ENCODE measurements around the gene PNP.

DNA sequence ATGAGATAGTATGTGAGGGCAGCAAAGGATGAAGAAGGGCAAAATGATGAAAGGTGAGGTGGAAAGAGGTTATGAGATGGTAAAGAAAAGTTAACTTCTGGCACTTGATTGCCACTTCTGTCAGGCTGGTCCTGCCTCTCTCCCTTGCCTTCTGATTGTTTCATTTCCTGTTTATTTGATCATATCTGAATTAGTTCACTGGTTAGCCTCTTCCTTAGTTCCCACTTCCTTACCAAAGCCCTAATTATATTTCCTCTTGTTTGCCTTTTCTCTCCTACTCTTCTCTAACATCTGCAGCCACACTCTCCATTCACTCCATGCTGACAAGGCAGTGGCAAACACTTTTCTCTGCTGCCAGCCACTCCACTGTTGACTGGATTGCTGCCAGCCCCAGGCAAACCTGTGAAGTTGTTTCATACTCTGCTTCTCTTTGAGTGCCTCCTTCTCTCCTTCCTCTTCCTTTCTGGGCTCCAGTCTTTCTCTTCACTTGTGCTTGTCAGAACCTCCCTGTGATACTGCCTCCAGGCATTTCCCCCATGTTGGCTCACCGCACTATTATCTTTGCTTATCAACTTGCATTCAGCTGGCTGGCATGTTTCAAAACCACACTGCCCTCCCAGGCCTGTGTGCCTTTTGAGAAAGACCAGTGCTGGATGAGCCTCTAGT, 8.1 kb downstream of the PNP start:
- TF ChIP-seq SMC3 (conservative IDR thresholded peaks at IDR 0.05; ENCODE audit: poor library complexity) (no peak), EZH2 (IDR thresholded peaks at IDR 0.05; ENCODE audit: borderline replicate concordance, insufficient read depth, low read length, poor library complexity, severe bottlenecking) (no peak), POLR2AphosphoS5 (IDR thresholded peaks at IDR 0.05) (no peak), RAD21 (conservative IDR thresholded peaks at IDR 0.05) (no peak), TAF1 (IDR thresholded peaks at IDR 0.05; ENCODE audit: low read depth) (no peak)
- TF ChIP-seq, protein P1, sequence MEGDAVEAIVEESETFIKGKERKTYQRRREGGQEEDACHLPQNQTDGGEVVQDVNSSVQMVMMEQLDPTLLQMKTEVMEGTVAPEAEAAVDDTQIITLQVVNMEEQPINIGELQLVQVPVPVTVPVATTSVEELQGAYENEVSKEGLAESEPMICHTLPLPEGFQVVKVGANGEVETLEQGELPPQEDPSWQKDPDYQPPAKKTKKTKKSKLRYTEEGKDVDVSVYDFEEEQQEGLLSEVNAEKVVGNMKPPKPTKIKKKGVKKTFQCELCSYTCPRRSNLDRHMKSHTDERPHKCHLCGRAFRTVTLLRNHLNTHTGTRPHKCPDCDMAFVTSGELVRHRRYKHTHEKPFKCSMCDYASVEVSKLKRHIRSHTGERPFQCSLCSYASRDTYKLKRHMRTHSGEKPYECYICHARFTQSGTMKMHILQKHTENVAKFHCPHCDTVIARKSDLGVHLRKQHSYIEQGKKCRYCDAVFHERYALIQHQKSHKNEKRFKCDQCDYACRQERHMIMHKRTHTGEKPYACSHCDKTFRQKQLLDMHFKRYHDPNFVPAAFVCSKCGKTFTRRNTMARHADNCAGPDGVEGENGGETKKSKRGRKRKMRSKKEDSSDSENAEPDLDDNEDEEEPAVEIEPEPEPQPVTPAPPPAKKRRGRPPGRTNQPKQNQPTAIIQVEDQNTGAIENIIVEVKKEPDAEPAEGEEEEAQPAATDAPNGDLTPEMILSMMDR (IDR thresholded peaks at IDR 0.05; ENCODE audit: poor library complexity, severe bottlenecking) = no peak
- TF ChIP-seq, protein P2, sequence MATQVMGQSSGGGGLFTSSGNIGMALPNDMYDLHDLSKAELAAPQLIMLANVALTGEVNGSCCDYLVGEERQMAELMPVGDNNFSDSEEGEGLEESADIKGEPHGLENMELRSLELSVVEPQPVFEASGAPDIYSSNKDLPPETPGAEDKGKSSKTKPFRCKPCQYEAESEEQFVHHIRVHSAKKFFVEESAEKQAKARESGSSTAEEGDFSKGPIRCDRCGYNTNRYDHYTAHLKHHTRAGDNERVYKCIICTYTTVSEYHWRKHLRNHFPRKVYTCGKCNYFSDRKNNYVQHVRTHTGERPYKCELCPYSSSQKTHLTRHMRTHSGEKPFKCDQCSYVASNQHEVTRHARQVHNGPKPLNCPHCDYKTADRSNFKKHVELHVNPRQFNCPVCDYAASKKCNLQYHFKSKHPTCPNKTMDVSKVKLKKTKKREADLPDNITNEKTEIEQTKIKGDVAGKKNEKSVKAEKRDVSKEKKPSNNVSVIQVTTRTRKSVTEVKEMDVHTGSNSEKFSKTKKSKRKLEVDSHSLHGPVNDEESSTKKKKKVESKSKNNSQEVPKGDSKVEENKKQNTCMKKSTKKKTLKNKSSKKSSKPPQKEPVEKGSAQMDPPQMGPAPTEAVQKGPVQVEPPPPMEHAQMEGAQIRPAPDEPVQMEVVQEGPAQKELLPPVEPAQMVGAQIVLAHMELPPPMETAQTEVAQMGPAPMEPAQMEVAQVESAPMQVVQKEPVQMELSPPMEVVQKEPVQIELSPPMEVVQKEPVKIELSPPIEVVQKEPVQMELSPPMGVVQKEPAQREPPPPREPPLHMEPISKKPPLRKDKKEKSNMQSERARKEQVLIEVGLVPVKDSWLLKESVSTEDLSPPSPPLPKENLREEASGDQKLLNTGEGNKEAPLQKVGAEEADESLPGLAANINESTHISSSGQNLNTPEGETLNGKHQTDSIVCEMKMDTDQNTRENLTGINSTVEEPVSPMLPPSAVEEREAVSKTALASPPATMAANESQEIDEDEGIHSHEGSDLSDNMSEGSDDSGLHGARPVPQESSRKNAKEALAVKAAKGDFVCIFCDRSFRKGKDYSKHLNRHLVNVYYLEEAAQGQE (IDR thresholded peaks at IDR 0.05; ENCODE audit: borderline replicate concordance) = no peak

Data from neural cell (in vitro differentiated cells).